Heart left ventricle (tissue), 16 donors: Measurements from ENCODE around the gene CKS1B. TPM values are rescaled to one million over a fixed set of nuclear protein-coding genes. Genes with fewer than 3 reads are reported as not detected.
A peak's percentile ranks its signal among the peaks of the same experiment; 100 is the strongest.

ENCODE experiments used
- ATAC-seq, 4 donors: fragments of 200-7000 bp; cut with Tn5 transposase; one replicate each; pipeline ENCODE4 v1.9.1; 2020 to 2022; ENCODE audit warnings: moderate library complexity in 4 of 4, mild to moderate bottlenecking in 3 of 4, moderate number of reproducible peaks in 1 of 4
- DNase-seq, 5 donors: peaks; one replicate each; pipeline ENCODE4 v3.0.0-alpha.2; 2020
- H3K27ac ChIP-seq, 12 donors: fragments of 200-600 bp; sonication (generic) in 4 of 12; one replicate each; pipeline versions ENCODE4 v1.5.0 to v1.8.0; 2016 to 2022; ENCODE audit warnings: mild to moderate bottlenecking in 2 of 12
- H3K27me3 ChIP-seq, 9 donors: fragments of 200-600 bp; sonication (generic) in 2 of 9; one replicate each; pipeline versions ENCODE4 v1.5.1 to v1.8.0; 2016 to 2022; ENCODE audit warnings: mild to moderate bottlenecking in 3 of 9
- H3K36me3 ChIP-seq, 9 donors: fragments of 200-600 bp; sonication (generic) in 2 of 9; one replicate each; pipeline versions ENCODE4 v1.5.0 to v1.8.0; 2018 to 2022; ENCODE audit warnings: mild to moderate bottlenecking in 2 of 9
- H3K4me1 ChIP-seq, 12 donors: fragments of 200-600 bp; sonication (generic) in 4 of 12; one replicate each; pipeline versions ENCODE4 v1.5.0 to v1.8.0; 2016 to 2022; ENCODE audit warnings: mild to moderate bottlenecking in 3 of 12
- H3K4me3 ChIP-seq, 12 donors: fragments of 200-600 bp; sonication (generic) in 4 of 12; one replicate each; pipeline versions ENCODE4 v1.5.0 to v1.8.0; 2017 to 2022; ENCODE audit warnings: mild to moderate bottlenecking in 9 of 12, moderate library complexity in 4 of 12
- H3K9me3 ChIP-seq, 12 donors: fragments of 200-600 bp; sonication (generic) in 4 of 12; one replicate each; pipeline versions ENCODE4 v1.5.0 to v1.8.0; 2016 to 2022; ENCODE audit warnings: mild to moderate bottlenecking in 1 of 12
- CTCF ChIP-seq, 12 donors: fragments of 200-600 bp; sonication (generic) in 4 of 12; IDR thresholded peaks; one replicate each; pipeline versions ENCODE4 v1.5.0 to v1.8.0; 2018 to 2022; ENCODE audit warnings: antibody characterized with exemption in 12 of 12, mild to moderate bottlenecking in 5 of 12
- POLR2A ChIP-seq, 2 donors: fragments of 450-650 bp; IDR thresholded peaks; one replicate each; pipeline ENCODE4 v1.6.1; 2017; ENCODE audit warnings: antibody characterized with exemption in 2 of 2, mild to moderate bottlenecking in 2 of 2, moderate library complexity in 2 of 2
- WGBS, 4 donors: extraction: QIAGEN DNeasy Blood & Tissue Kit in 2 of 4; methylation state at CpG; one replicate each; pipeline versions ENCODE4 v1.1.5 to v1.1.7; 2013 to 2018; 5-methylcytosine and 5-hydroxymethylcytosine counted together
- intact Hi-C, 10 donors: fragments of 100-400 bp; cut with DNase I; formaldehyde crosslinking; loops; one replicate each; pipeline versions ENCODE4 v1.11.1 to v1.14.2; 2022
- polyA plus RNA-seq, 2 donors: library from polyadenylated mRNA; stranded (reverse); fragments of 200-250 nt; gene quantifications; one replicate each; pipeline ENCODE4 v1.2.3, GENCODE V29; 2013
- total RNA-seq, 9 donors: library from RNA; depleted of rRNA in 2 of 9; stranded (reverse); fragments of >200 nt in 2 of 9; fragmentation: NEBNext Ultra II Directional in 3 of 9; extraction: Animal tissue kit (Norgen Biotek cat#: 25700) in 3 of 9; gene quantifications; one replicate each; pipeline versions ENCODE4 v1.1.0 to v1.2.4, GENCODE V29; 2016 to 2023
- donor health status: ischemic (EF 13 %, LVEDD 7.1; RV severe dilation, severe dysfunction).
- donor health status: healthy with polysubstance abuse.
- donor health status: DM: no; HTN: yes; CAD: no.
- donor health status: DM: no; HTN: no; CAD: no.
- donor health status: ischemic (EF 25% LVEDD 6.9; RV normal size, moderate dysfunction).
- donor health status: ischemic (EF 25% LVEDD 5.7; RV mildly dilated, moderate dysfunction).
- donor health status: healthy.
- donor health status: DM: yes; HTN: yes; CAD: no.
- donor health status: ischemic (EF 35%, LVEDD 5.7; RV mildly dilated, moderate dysfunction).
- donor health status: nonischemic (EF 11% LVEDD 7.7; RV severe dilation, severe dysfunction).
- donor health status: DM: yes; HTN: yes; CAD: no.
- donor health status: PGD.
- donor health status: ischemic (EF 29% LVEDD 5.4; RV normal size, mild dysfunction).
- donor health status: nonischemic (EF 23%, LVEDD 6.1; RV moderate dilation, normal function).

Gene CKS1B
- total and polyA plus RNA-seq, 11 donors: 6.8 to 48.9 (median 16.7) TPM

GRCh38 chr1:154998818-154999570 is 24.5 kb downstream of the CKS1B start:
- intact Hi-C loops: loop anchor here in 7 of 10 donors (1.0 to 5.0 kb wide), 3 partner anchors 14 to 38 kb away; partner anchors contain the start of gene PYGO2 (in 7 of the 7)

GRCh38 chr1:154999571-155000410 is 25.3 kb downstream of the CKS1B start:
- TF ChIP-seq CTCF (IDR thresholded peaks at IDR 0.05) (no peak), POLR2A (IDR thresholded peaks at IDR 0.05) (no peak)
- DNase-seq (peak in 3 of 5 donors; percentile 30 to 39 (median 35)), ATAC-seq (no peak)
- intact Hi-C loops: loop anchor here in 9 of 10 donors (1.0 to 5.0 kb wide), 8 partner anchors 15 to 53 kb away; partner anchors contain the start of genes PYGO2 (in 8 of the 9), ADAM15 (in 4 of the 9), CKS1B (in 1 of the 9) and FLAD1 (in 1 of the 9)
- WGBS, 4 donors: 1 to 2% (median 1%) methylated on average over 35 to 50 of the region's 50 CpGs
- Histone ChIP-seq H3K27me3 (no peaks in the 10 kb centered on the region), H3K27ac (peak overlapping the region; percentile 77 to 98 (median 95)), H3K4me3 (peak overlapping the region; percentile 5 to 96 (median 82)), H3K4me1 (peaks cover 0 to 53% (median 24%) of the 10 kb centered on the region in 12 donors), H3K9me3 (no peaks in the 10 kb centered on the region), H3K36me3 (no peaks in the 10 kb centered on the region)

More at GRCh38 chr1:154998818-154999570, 24.5 kb downstream of the CKS1B start:
- WGBS, 4 donors: 12 to 17% (median 14%) methylated on average over 30 to 40 of the region's 40 CpGs
- TF ChIP-seq CTCF (IDR thresholded peaks at IDR 0.05) (peak; percentile 69 to 92 (median 80)), POLR2A (IDR thresholded peaks at IDR 0.05) (no peak)
- ATAC-seq (no peak), DNase-seq (peak; percentile 63 to 82 (median 79))
- peak overlapping the region in 11 of 12 donors; percentile 22 to 96 (median 83) for H3K4me3 ChIP-seq
- peaks cover 0 to 45% (median 17%) of the 10 kb centered on the region in 12 donors for H3K4me1 ChIP-seq
- no peaks in the 10 kb centered on the region for H3K36me3 ChIP-seq
- H3K27me3 ChIP-seq: no peaks in the 10 kb centered on the region
- no peaks in the 10 kb centered on the region for H3K9me3 ChIP-seq
- peak overlapping the region in 9 of 12 donors; percentile 25 to 98 (median 95) for H3K27ac ChIP-seq

GRCh38 chr1:155000411-155000725 is 25.9 kb downstream of the CKS1B start:
- DNase-seq (peak in 1 of 5 donors; percentile 66), ATAC-seq (no peak)
- peaks cover 0 to 58% (median 29%) of the 10 kb centered on the region in 12 donors for H3K4me1 ChIP-seq
- no peaks in the 10 kb centered on the region for H3K36me3 ChIP-seq
- peak overlapping the region; percentile 5 to 96 (median 82) for H3K4me3 ChIP-seq
- intact Hi-C loops: loop anchor here in 6 of 10 donors (2.0 to 5.0 kb wide), 6 partner anchors 18 to 52 kb away; partner anchors contain the start of genes ADAM15 (in 4 of the 6), CKS1B (in 1 of the 6), FLAD1 (in 1 of the 6) and PYGO2 (in 1 of the 6)
- no peaks in the 10 kb centered on the region for H3K9me3 ChIP-seq
- TF ChIP-seq CTCF (IDR thresholded peaks at IDR 0.05) (no peak), POLR2A (IDR thresholded peaks at IDR 0.05) (no peak)
- H3K27ac ChIP-seq: peak overlapping the region; percentile 77 to 98 (median 95)
- 0 to 2% (median 1%) methylated on average over 11 to 13 of the region's 13 CpGs for WGBS, 4 donors
- no peaks in the 10 kb centered on the region for H3K27me3 ChIP-seq
